Measurements from ENCODE around the gene JMY. TPM values are rescaled to one million over a fixed set of nuclear protein-coding genes. Genes with fewer than 3 reads are reported as not detected.

The JMY gene
- total RNA-seq, 1 experiment from 2014 or later = 3.5 TPM

GRCh38 chr5:79285285-79285684 is 49.4 kb downstream of the JMY start:
- CTCF ChIA-PET = no interaction called here
- POLR2A ChIA-PET (ENCODE audit: low non-redundant PET) = no interaction called here
- intact Hi-C loops (cut with micrococcal nuclease; ENCODE audit: unreplicated experiment) = no loop called here

DNA sequence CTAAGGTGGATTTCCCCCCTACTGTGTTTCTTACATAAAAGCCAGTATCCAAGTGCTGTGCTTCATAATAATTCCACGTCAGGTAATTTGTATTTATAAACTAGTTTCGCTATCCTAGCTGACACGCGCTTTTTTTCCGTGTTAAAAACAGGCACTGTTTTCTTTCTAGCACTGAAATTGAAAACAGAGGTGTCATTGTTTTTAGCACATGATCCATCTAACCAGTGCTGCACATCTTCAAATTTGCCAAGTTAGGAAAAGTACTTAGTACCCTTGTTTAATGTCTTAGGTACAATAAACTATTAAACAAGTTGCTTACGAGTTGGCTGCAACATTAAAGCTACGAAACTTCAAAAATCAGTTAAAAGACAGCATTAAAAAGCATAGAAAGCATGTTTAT is 49.9 kb downstream of the JMY start:
- no peak for DNase-seq (ENCODE audit: low spot score)
- Histone ChIP-seq H3K9me3 (ENCODE audit: low read depth, low read length, poor library complexity, severe bottlenecking) (no peaks in the 10 kb centered on the region), H3K27ac (ENCODE audit: low read depth, low read length, poor library complexity, severe bottlenecking) (no peak overlapping the region), H3K4me3 (ENCODE audit: low read depth, low read length, poor library complexity, severe bottlenecking) (no peak overlapping the region), H3K4me1 (ENCODE audit: insufficient read depth, low read length, poor library complexity, severe bottlenecking) (no peaks in the 10 kb centered on the region), H3K36me3 (ENCODE audit: insufficient read depth, low read length, poor library complexity, severe bottlenecking) (no peaks in the 10 kb centered on the region), H3K27me3 (replicated peaks; ENCODE audit: insufficient read depth, low read depth, low read length, poor library complexity) (no peaks in the 10 kb centered on the region)
- intact Hi-C loops (cut with micrococcal nuclease; ENCODE audit: unreplicated experiment) = no loop called here
- TF ChIP-seq, protein P1, sequence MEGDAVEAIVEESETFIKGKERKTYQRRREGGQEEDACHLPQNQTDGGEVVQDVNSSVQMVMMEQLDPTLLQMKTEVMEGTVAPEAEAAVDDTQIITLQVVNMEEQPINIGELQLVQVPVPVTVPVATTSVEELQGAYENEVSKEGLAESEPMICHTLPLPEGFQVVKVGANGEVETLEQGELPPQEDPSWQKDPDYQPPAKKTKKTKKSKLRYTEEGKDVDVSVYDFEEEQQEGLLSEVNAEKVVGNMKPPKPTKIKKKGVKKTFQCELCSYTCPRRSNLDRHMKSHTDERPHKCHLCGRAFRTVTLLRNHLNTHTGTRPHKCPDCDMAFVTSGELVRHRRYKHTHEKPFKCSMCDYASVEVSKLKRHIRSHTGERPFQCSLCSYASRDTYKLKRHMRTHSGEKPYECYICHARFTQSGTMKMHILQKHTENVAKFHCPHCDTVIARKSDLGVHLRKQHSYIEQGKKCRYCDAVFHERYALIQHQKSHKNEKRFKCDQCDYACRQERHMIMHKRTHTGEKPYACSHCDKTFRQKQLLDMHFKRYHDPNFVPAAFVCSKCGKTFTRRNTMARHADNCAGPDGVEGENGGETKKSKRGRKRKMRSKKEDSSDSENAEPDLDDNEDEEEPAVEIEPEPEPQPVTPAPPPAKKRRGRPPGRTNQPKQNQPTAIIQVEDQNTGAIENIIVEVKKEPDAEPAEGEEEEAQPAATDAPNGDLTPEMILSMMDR (conservative IDR thresholded peaks at IDR 0.05; ENCODE audit: low read depth, low read length) = no peak
- TF ChIP-seq EZH2 (IDR thresholded peaks at IDR 0.05; ENCODE audit: borderline replicate concordance, low read depth, low read length, poor library complexity, severe bottlenecking) = no peak
- BruUV-seq (replicated peaks) = no TSS peak
- ChIA-PET POLR2A (ENCODE audit: low non-redundant PET) (no interaction called here), CTCF (no interaction called here)

More at GRCh38 chr5:79285285-79285684, 49.4 kb downstream of the JMY start:
- no peak for TF ChIP-seq EZH2 (IDR thresholded peaks at IDR 0.05; ENCODE audit: borderline replicate concordance, low read depth, low read length, poor library complexity, severe bottlenecking)
- TF ChIP-seq, protein P1 (conservative IDR thresholded peaks at IDR 0.05; ENCODE audit: low read depth, low read length) = no peak
- Histone ChIP-seq H3K4me3 (ENCODE audit: low read depth, low read length, poor library complexity, severe bottlenecking) (no peak overlapping the region), H3K36me3 (ENCODE audit: insufficient read depth, low read length, poor library complexity, severe bottlenecking) (no peaks in the 10 kb centered on the region), H3K27ac (ENCODE audit: low read depth, low read length, poor library complexity, severe bottlenecking) (no peak overlapping the region), H3K27me3 (replicated peaks; ENCODE audit: insufficient read depth, low read depth, low read length, poor library complexity) (no peaks in the 10 kb centered on the region), H3K4me1 (ENCODE audit: insufficient read depth, low read length, poor library complexity, severe bottlenecking) (no peaks in the 10 kb centered on the region), H3K9me3 (ENCODE audit: low read depth, low read length, poor library complexity, severe bottlenecking) (no peaks in the 10 kb centered on the region)
- no peak for DNase-seq (ENCODE audit: low spot score)
- BruUV-seq (replicated peaks) = no TSS peak

DNA sequence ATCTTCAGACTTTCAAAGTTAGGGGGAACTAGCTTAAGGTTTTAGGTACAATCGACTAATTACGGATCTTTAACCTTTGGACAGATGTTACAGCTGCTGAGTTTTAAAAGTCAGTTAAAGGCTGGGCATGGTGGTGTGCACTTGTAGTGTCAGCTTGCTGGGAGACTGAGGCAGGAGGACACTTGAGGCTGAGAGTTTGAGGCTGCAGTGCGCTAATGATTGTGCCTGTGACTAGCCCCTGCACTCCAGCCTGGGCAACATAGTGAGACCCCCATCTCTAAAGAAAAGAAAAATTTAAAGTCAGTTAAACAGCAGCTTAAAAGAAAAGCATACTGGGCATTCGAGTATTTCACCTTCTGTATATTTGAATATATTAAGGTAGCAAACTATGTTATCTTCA is 51.4 kb downstream of the JMY start:
- no peak for DNase-seq (ENCODE audit: low spot score)
- intact Hi-C loops (cut with micrococcal nuclease; ENCODE audit: unreplicated experiment) = no loop called here
- CTCF ChIA-PET = no interaction called here
- Histone ChIP-seq H3K9me3 (ENCODE audit: low read depth, low read length, poor library complexity, severe bottlenecking) (no peaks in the 10 kb centered on the region), H3K4me1 (ENCODE audit: insufficient read depth, low read length, poor library complexity, severe bottlenecking) (no peaks in the 10 kb centered on the region), H3K4me3 (ENCODE audit: low read depth, low read length, poor library complexity, severe bottlenecking) (no peak overlapping the region), H3K27ac (ENCODE audit: low read depth, low read length, poor library complexity, severe bottlenecking) (no peak overlapping the region), H3K27me3 (replicated peaks; ENCODE audit: insufficient read depth, low read depth, low read length, poor library complexity) (no peaks in the 10 kb centered on the region), H3K36me3 (ENCODE audit: insufficient read depth, low read length, poor library complexity, severe bottlenecking) (no peaks in the 10 kb centered on the region)
- no peak for TF ChIP-seq EZH2 (IDR thresholded peaks at IDR 0.05; ENCODE audit: borderline replicate concordance, low read depth, low read length, poor library complexity, severe bottlenecking)
- TF ChIP-seq, protein P1 (conservative IDR thresholded peaks at IDR 0.05; ENCODE audit: low read depth, low read length) = no peak
- no TSS peak for BruUV-seq (replicated peaks)
- POLR2A ChIA-PET (ENCODE audit: low non-redundant PET) = no interaction called here

Data from A673 (cell line).